Measurements from ENCODE around the gene RP2.
A peak's percentile ranks its signal among the peaks of the same experiment; 100 is the strongest.

The RP2 gene

GRCh38 chrX:46820391-46821100 lies 16.3 kb upstream of the RP2 start:
- DNase-seq (ENCODE audit: low spot score in 2 of 2) = no peak
- Histone ChIP-seq H3K36me3 (replicated peaks) (no peaks in the 10 kb centered on the region), H3K9me3 (no peaks in the 10 kb centered on the region), H3K4me3 (no peak overlapping the region), H3K4me1 (no peaks in the 10 kb centered on the region), H3K27me3 (ENCODE audit: low read depth) (peaks cover 6% of the 10 kb centered on the region; the same call in 1 of the 2 replicates)
- in situ Hi-C loops (cut with MboI; ENCODE audit: low sequenced_read_pairs) = no loop called here

DNA sequence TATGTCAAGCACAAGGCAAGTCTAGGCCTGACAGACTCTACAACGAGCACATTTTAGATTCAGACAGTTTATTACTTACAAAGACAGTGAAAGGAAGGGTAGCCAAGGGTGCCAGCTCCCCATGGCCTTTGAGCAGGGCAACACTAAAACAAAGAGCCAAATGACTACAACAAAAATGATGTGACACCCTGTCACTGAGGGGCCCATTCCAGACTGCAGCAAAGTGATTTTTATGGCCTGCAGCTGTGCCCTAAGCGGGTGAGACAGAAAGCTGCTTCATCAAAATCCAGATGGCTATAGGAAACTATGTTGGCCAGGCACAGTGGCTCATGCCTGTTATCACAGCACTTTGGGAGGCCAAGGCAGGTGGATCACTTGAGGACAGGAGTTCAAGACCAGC lies 13.4 kb upstream of the RP2 start:
- peaks cover 3% of the 10 kb centered on the region; the same call in 1 of the 2 replicates for H3K27me3 ChIP-seq (ENCODE audit: low read depth)
- in situ Hi-C loops (cut with MboI; ENCODE audit: low sequenced_read_pairs) = no loop called here
- H3K36me3 ChIP-seq (replicated peaks) = no peaks in the 10 kb centered on the region
- DNase-seq (ENCODE audit: low spot score in 2 of 2) = no peak
- H3K9me3 ChIP-seq = no peaks in the 10 kb centered on the region
- H3K4me3 ChIP-seq = no peak overlapping the region
- H3K4me1 ChIP-seq = no peaks in the 10 kb centered on the region

GRCh38 chrX:46831765-46832327 lies 5.0 kb upstream of the RP2 start:
- in situ Hi-C loops (cut with MboI; ENCODE audit: low sequenced_read_pairs) = no loop called here
- no peaks in the 10 kb centered on the region for H3K9me3 ChIP-seq

DNA sequence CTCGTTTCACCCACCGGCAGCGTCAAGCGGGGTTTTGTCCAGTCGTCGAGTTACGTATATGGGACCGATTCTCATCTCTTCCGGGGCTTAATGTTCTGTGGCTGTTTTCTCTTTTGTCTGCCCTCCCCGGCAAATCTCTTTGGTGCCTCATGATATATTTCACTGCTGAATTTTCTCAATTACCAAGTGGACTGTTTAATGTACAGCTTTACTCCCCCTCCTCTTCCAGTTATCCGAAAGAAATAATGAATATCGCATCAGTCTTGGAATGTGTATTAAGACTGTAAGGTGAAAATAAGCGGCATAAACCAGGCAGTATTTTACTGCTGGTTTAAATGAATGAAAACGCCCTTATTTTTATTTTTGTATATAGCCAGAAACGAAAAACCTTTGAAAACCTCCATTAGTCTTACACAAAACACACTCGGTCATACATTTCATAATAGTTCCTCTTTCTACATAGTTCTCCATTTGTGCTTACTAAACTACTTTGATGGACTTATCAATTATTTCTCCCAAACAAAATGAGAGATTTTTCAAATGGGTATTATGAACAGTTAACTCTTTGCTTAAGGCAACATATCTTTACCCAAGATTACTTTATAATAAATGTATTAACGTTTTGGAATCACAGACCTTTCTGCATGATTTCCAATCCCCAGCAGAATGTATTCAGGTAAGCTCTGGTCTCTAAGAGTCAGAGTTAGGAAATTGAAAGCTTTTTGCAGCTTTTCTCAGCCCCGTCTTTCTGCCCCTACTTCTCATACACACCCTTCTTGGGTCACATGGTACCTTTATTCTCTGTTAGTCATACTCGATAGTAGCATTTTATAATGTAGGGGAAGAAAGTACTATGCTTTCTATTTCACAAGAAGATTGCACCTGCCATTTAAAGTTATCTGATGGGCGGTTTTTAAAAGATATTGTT lies 979 bp downstream of the RP2 start:
- H3K9me3 ChIP-seq = no peaks in the 10 kb centered on the region
- H3K36me3 ChIP-seq (replicated peaks) = no peaks in the 10 kb centered on the region
- H3K4me1 ChIP-seq = peaks cover 11% of the 10 kb centered on the region
- DNase-seq (ENCODE audit: low spot score in 2 of 2) = peak in 1 of 2 experiments; percentile 45
- no peaks in the 10 kb centered on the region; the same call in 1 of the 2 replicates for H3K27me3 ChIP-seq (ENCODE audit: low read depth)
- in situ Hi-C loops (cut with MboI; ENCODE audit: low sequenced_read_pairs) = no loop called here
- peak overlapping the region; percentile 71 for H3K4me3 ChIP-seq

More at GRCh38 chrX:46831765-46832327, 5.0 kb upstream of the RP2 start:
- H3K36me3 ChIP-seq (replicated peaks) = no peaks in the 10 kb centered on the region
- no peak overlapping the region for H3K4me3 ChIP-seq
- no peak for DNase-seq (ENCODE audit: low spot score in 2 of 2)
- H3K4me1 ChIP-seq = peaks cover 3% of the 10 kb centered on the region; the same call in 1 of the 2 replicates
- H3K27me3 ChIP-seq (ENCODE audit: low read depth) = no peaks in the 10 kb centered on the region; the same call in 1 of the 2 replicates

GRCh38 chrX:46838486-46838870 lies 1.6 kb downstream of the RP2 start:
- Histone ChIP-seq H3K4me1 (peaks cover 11% of the 10 kb centered on the region), H3K27me3 (ENCODE audit: low read depth) (no peaks in the 10 kb centered on the region), H3K9me3 (no peaks in the 10 kb centered on the region), H3K4me3 (peak overlapping the region; percentile 71), H3K36me3 (replicated peaks) (no peaks in the 10 kb centered on the region)
- DNase-seq (ENCODE audit: low spot score in 2 of 2) = no peak
- in situ Hi-C loops (cut with MboI; ENCODE audit: low sequenced_read_pairs) = no loop called here

- Histone ChIP-seq H3K9me3 (no peaks in the 10 kb centered on the region), H3K4me1 (peaks cover 11% of the 10 kb centered on the region), H3K4me3 (no peak overlapping the region; the same call in 1 of the 2 replicates), H3K36me3 (replicated peaks) (no peaks in the 10 kb centered on the region), H3K27me3 (ENCODE audit: low read depth) (no peaks in the 10 kb centered on the region)
- no peak for DNase-seq (ENCODE audit: low spot score in 2 of 2)
- in situ Hi-C loops (cut with MboI; ENCODE audit: low sequenced_read_pairs) = no loop called here
These were observed 2.2 kb downstream of the RP2 start for GRCh38 chrX:46838974-46839480.

GRCh38 chrX:46840946-46841345 lies 4.1 kb downstream of the RP2 start:
- in situ Hi-C loops (cut with MboI; ENCODE audit: low sequenced_read_pairs) = no loop called here
- Histone ChIP-seq H3K4me3 (no peak overlapping the region), H3K9me3 (no peaks in the 10 kb centered on the region), H3K4me1 (peaks cover 11% of the 10 kb centered on the region), H3K36me3 (replicated peaks) (no peaks in the 10 kb centered on the region), H3K27me3 (ENCODE audit: low read depth) (no peaks in the 10 kb centered on the region)
- no peak for DNase-seq (ENCODE audit: low spot score in 2 of 2)

DNA sequence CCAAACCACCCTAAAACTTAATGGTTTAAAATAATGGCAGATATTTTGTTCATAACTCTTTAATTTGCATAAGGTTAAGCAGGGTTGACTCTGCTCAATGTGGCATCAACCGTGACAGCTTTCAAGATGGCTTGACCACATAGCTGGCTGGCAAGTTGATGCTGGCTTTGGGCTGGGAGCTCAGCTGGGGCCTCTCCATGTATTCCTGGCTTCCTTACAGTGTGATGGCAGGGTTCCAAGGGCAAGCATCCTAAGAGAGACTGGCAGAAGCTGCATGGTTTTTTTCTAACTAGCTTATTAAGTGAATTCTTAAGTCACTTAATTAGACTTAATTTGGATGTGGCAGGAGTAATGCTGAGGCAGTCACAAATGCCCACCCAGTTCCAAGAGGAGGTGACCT lies 4.5 kb downstream of the RP2 start:
- Histone ChIP-seq H3K36me3 (replicated peaks) (no peaks in the 10 kb centered on the region), H3K9me3 (no peaks in the 10 kb centered on the region), H3K4me3 (no peak overlapping the region), H3K27me3 (ENCODE audit: low read depth) (no peaks in the 10 kb centered on the region), H3K4me1 (peaks cover 9% of the 10 kb centered on the region)
- in situ Hi-C loops (cut with MboI; ENCODE audit: low sequenced_read_pairs) = no loop called here
- no peak for DNase-seq (ENCODE audit: low spot score in 2 of 2)

DNA sequence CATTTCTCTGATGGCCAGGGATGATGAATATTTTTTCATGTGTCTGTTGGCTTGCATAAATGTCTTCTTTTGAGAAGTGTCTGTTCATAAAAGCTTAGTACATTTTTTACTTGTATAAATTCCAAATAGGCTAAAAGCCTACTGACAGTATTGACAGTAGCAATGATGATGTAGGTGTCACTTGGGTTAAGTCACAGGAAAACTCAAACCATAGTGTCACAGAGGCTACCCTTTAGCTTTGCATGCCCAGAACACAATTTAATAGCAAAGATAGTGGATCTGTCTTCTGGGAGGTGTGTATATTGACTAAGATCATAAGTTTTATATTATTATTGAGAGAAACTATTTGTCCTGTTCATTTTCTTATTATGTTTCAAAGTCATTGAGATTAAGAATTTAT lies 8.1 kb downstream of the RP2 start:
- DNase-seq (ENCODE audit: low spot score in 2 of 2) = no peak
- in situ Hi-C loops (cut with MboI; ENCODE audit: low sequenced_read_pairs) = no loop called here
- no peaks in the 10 kb centered on the region; the same call in 1 of the 2 replicates for H3K36me3 ChIP-seq (replicated peaks)
- H3K4me3 ChIP-seq = no peak overlapping the region
- H3K9me3 ChIP-seq = no peaks in the 10 kb centered on the region
- no peaks in the 10 kb centered on the region for H3K27me3 ChIP-seq (ENCODE audit: low read depth)
- H3K4me1 ChIP-seq = 0 out of 2 replicates have a peak, but pooled peaks cover 2% of the 10 kb centered on the region

DNA sequence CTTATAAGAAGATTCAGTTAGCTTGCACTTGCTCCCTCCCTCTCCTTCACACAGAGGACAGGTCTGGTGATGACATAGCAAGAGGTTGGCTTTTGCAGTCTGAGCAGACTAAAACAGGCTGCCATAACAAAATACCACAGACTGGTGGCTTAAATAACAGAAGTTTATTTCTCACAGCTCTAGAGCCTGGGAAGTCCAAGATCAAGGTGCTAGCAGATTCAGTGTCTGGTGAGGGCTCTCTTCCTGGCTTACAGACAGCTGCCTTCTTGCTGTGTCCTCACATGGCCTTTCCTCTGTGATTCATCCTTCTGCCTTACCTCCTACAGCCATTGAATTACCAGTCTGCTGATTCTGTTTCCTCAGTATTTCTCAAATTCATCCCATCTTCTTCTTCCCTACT lies 13.1 kb downstream of the RP2 start:
- in situ Hi-C loops (cut with MboI; ENCODE audit: low sequenced_read_pairs) = no loop called here
- no peak overlapping the region for H3K4me3 ChIP-seq

DNA sequence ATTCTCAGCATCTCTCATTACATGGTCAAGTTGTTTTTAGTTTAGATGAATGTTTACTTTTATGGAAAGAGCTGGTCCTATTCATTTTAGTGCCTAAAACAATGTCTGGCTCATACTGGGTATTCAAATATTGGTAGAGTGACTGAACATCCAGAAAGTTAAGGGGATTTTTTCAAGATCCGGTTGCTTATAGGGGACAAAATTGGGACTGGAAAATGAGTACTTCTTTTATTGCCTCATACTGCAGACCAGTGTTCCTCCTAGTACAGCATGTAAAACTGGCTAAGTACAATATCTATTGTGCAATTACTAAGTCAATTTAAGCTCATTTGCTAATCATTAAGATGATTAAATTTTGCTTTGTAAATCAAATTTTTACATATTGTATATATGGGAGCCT lies 13.9 kb downstream of the RP2 start:
- no peak overlapping the region for H3K4me3 ChIP-seq
- in situ Hi-C loops (cut with MboI; ENCODE audit: low sequenced_read_pairs) = no loop called here
- peaks cover 9% of the 10 kb centered on the region for H3K36me3 ChIP-seq (replicated peaks)
- no peaks in the 10 kb centered on the region for H3K9me3 ChIP-seq
- no peak for DNase-seq (ENCODE audit: low spot score in 2 of 2)
- H3K4me1 ChIP-seq = no peaks in the 10 kb centered on the region
- no peaks in the 10 kb centered on the region for H3K27me3 ChIP-seq (ENCODE audit: low read depth)

More for the DNA sequence above, 13.1 kb downstream of the RP2 start:
- Histone ChIP-seq H3K9me3 (no peaks in the 10 kb centered on the region), H3K36me3 (replicated peaks) (peaks cover 9% of the 10 kb centered on the region), H3K27me3 (ENCODE audit: low read depth) (no peaks in the 10 kb centered on the region), H3K4me1 (no peaks in the 10 kb centered on the region)
- DNase-seq (ENCODE audit: low spot score in 2 of 2) = no peak

DNA sequence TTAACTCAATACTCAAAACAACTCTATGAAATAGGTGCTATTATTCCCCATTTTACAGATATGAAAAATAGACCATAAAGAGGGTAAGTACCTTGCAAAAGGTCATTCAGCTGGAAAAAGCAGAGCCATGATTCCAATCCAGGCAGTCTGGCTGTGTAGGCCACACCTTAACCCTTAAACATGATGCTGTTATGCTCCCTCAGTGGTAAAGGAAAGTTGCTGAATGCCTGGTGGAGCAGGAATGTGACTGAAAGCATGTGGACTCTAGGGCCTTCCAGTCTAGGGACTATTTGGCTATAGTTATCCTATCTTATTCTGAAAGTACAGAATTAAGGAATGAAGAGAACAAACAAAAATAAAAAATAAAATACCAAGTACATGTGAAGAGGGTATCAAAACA lies 19.6 kb downstream of the RP2 start:
- Histone ChIP-seq H3K4me3 (no peak overlapping the region), H3K4me1 (no peaks in the 10 kb centered on the region), H3K27me3 (ENCODE audit: low read depth) (no peaks in the 10 kb centered on the region), H3K36me3 (replicated peaks) (peaks cover 13% of the 10 kb centered on the region), H3K9me3 (no peaks in the 10 kb centered on the region)
- DNase-seq (ENCODE audit: low spot score in 2 of 2) = no peak
- in situ Hi-C loops (cut with MboI; ENCODE audit: low sequenced_read_pairs) = no loop called here

DNA sequence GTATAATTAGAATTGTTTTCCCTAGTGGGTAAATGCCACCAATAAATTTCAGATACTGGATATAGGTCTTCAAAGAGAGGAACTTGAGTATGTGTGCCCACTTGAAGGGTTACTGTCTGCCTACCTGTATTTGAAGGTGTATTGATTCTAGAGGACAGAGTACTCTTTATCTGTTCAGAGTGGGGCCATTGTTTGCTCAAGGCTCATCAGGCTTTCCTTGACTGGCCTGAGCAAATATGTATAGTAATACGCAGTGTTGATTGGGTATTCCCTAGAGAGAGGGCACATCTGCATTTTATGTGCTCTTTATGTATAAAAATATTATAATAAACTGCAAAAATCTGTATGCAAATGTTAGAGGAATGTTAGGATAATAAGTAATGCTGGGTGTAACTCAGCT lies 23.7 kb downstream of the RP2 start:
- Histone ChIP-seq H3K9me3 (no peaks in the 10 kb centered on the region), H3K4me3 (no peak overlapping the region), H3K36me3 (replicated peaks) (peaks cover 8% of the 10 kb centered on the region), H3K27me3 (ENCODE audit: low read depth) (no peaks in the 10 kb centered on the region), H3K4me1 (no peaks in the 10 kb centered on the region)
- DNase-seq (ENCODE audit: low spot score in 2 of 2) = no peak
- in situ Hi-C loops (cut with MboI; ENCODE audit: low sequenced_read_pairs) = no loop called here

Data from HAP-1 (cell line).